ENCODE results near the gene PLPPR1. TPM values are rescaled to one million over a fixed set of nuclear protein-coding genes. Genes with fewer than 3 reads are reported as not detected.

Gene PLPPR1
- total RNA-seq, 4 donors from 2014 or later = 0.41 TPM; not detected in 3

GRCh38 chr9:101232405-101232977 is 204.0 kb downstream of the PLPPR1 start:
- Histone ChIP-seq H3K27ac (no peak overlapping the region), H3K4me3 (no peak overlapping the region), H3K36me3 (no peaks in the 10 kb centered on the region), H3K4me1 (no peaks in the 10 kb centered on the region), H3K9me3 (no peaks in the 10 kb centered on the region), H3K27me3 (no peaks in the 10 kb centered on the region)
- no peak for TF ChIP-seq CTCF (IDR thresholded peaks at IDR 0.05)
- no peak for TF ChIP-seq POLR2A (IDR thresholded peaks at IDR 0.05)
- intact Hi-C loops (cut with DNase I; ENCODE audit: low total_unique reads) = no loop called here
- no peak for DNase-seq

- Histone ChIP-seq H3K9me3 (no peaks in the 10 kb centered on the region), H3K27ac (no peak overlapping the region), H3K4me3 (no peak overlapping the region), H3K27me3 (no peaks in the 10 kb centered on the region), H3K4me1 (no peaks in the 10 kb centered on the region), H3K36me3 (no peaks in the 10 kb centered on the region)
- intact Hi-C loops (cut with DNase I; ENCODE audit: low total_unique reads) = no loop called here
- DNase-seq = no peak
- TF ChIP-seq CTCF (IDR thresholded peaks at IDR 0.05) (no peak), POLR2A (IDR thresholded peaks at IDR 0.05) (no peak)
These were observed 206.8 kb downstream of the PLPPR1 start for GRCh38 chr9:101235105-101235866.

- intact Hi-C loops (cut with DNase I; ENCODE audit: low total_unique reads) = no loop called here
- H3K4me1 ChIP-seq = no peaks in the 10 kb centered on the region
- no peak overlapping the region for H3K27ac ChIP-seq
- H3K4me3 ChIP-seq = no peak overlapping the region
- H3K9me3 ChIP-seq = no peaks in the 10 kb centered on the region
- no peaks in the 10 kb centered on the region for H3K27me3 ChIP-seq
- DNase-seq = no peak
- no peaks in the 10 kb centered on the region for H3K36me3 ChIP-seq
- TF ChIP-seq POLR2A (IDR thresholded peaks at IDR 0.05) = no peak
These were observed 214.1 kb downstream of the PLPPR1 start for GRCh38 chr9:101242651-101243050.

GRCh38 chr9:101246691-101247090 is 218.2 kb downstream of the PLPPR1 start:
- Histone ChIP-seq H3K4me1 (no peaks in the 10 kb centered on the region), H3K27me3 (no peaks in the 10 kb centered on the region), H3K27ac (no peak overlapping the region), H3K4me3 (no peak overlapping the region), H3K9me3 (no peaks in the 10 kb centered on the region), H3K36me3 (no peaks in the 10 kb centered on the region)
- intact Hi-C loops (cut with DNase I; ENCODE audit: low total_unique reads) = no loop called here
- no peak for DNase-seq
- TF ChIP-seq CTCF (IDR thresholded peaks at IDR 0.05) (no peak), POLR2A (IDR thresholded peaks at IDR 0.05) (no peak)

- Histone ChIP-seq H3K27me3 (no peaks in the 10 kb centered on the region), H3K9me3 (no peaks in the 10 kb centered on the region), H3K4me1 (no peaks in the 10 kb centered on the region), H3K27ac (no peak overlapping the region), H3K4me3 (no peak overlapping the region), H3K36me3 (no peaks in the 10 kb centered on the region)
- TF ChIP-seq POLR2A (IDR thresholded peaks at IDR 0.05) = no peak
- TF ChIP-seq CTCF (IDR thresholded peaks at IDR 0.05) = no peak
- no peak for DNase-seq
- intact Hi-C loops (cut with DNase I; ENCODE audit: low total_unique reads) = no loop called here
These were observed 218.8 kb downstream of the PLPPR1 start for GRCh38 chr9:101247297-101247696.
